Measurements from ENCODE around the gene DCLK2. TPM values are rescaled to one million over a fixed set of nuclear protein-coding genes. Genes with fewer than 3 reads are reported as not detected.

DCLK2 gene
- total and polyA plus RNA-seq, 2 of the 8 experiments (the other 6 are each of a cell fraction or from before 2014, with no cell fraction given) = 0.32 to 0.37 TPM

GRCh38 chr4:150302553-150302952, 224.3 kb downstream of the DCLK2 start:
- no peaks in the 10 kb centered on the region for H3K4me1 ChIP-seq (replicated peaks in 1 of 4; ENCODE audit: control insufficient read depth in 3 of 4, insufficient read depth in 4 of 4, low read length in 3 of 4)
- no peaks in the 10 kb centered on the region for H3K23me2 ChIP-seq (ENCODE audit: low read depth, low read length)
- TF ChIP-seq PHF8 (conservative IDR thresholded peaks at IDR 0.05; ENCODE audit: low read depth, low read length) = no peak
- TF ChIP-seq CEBPB (IDR thresholded peaks at IDR 0.05; ENCODE audit: low read depth, low read length) = 0 out of 2 replicates have a peak, but pooled peaks have one; percentile 32
- TF ChIP-seq CHD1 (IDR thresholded peaks at IDR 0.05; ENCODE audit: low read depth, low read length) = no peak
- TF ChIP-seq SP4 (IDR thresholded peaks at IDR 0.05; ENCODE audit: low read length) = no peak
- no peaks in the 10 kb centered on the region for H3K79me1 ChIP-seq (ENCODE audit: low read depth, low read length)
- no peak overlapping the region for H2AK5ac ChIP-seq (ENCODE audit: low read depth, low read length)
- H3K56ac ChIP-seq (replicated peaks; ENCODE audit: insufficient read length, low read depth, low read length) = no peak overlapping the region
- no peaks in the 10 kb centered on the region for H3K79me2 ChIP-seq (ENCODE audit: control insufficient read depth in 1 of 2, insufficient read depth in 2 of 2, low read length in 2 of 2)
- H2BK15ac ChIP-seq (ENCODE audit: low read length) = no peak overlapping the region
- H2BK120ac ChIP-seq (replicated peaks; ENCODE audit: low read depth, low read length) = no peak overlapping the region
- FAIRE-seq (no peak), DNase-seq (ENCODE audit: low read depth in 1 of 2, low spot score in 2 of 2) (no peak)
- H2BK12ac ChIP-seq (ENCODE audit: low read depth, low read length) = no peak overlapping the region
- no peak overlapping the region for H2AFZ ChIP-seq (ENCODE audit: low read length)
- no peak overlapping the region for H3K4me3 ChIP-seq (ENCODE audit: extremely low read depth in 1 of 4, insufficient read depth in 2 of 4, low read depth in 3 of 4, low read length in 4 of 4)
- no peak overlapping the region for H3K23ac ChIP-seq (ENCODE audit: insufficient read length)
- H3K9ac ChIP-seq (replicated peaks in 1 of 4; ENCODE audit: extremely low read depth in 1 of 4, low read depth in 3 of 4, low read length in 3 of 4) = peak overlapping the region in 1 of 4 experiments; percentile 34; a peak in 1 of 7 replicates
- WGBS, 2 experiments (ENCODE audit: extremely low coverage in 1 of 2, insufficient coverage in 1 of 2, insufficient read length in 1 of 2, insufficient replicate concordance in 2 of 2, low coverage in 1 of 2, low lambda C conversion rate in 2 of 2, missing lambda C conversion rate in 1 of 2) = 81% methylated on average over 4 of the region's 4 CpGs; no CpG with 5 or more reads in 1 of the 2 experiments
- H3K36me3 ChIP-seq (ENCODE audit: control insufficient read depth in 2 of 4, insufficient read depth in 4 of 4, low read length in 3 of 4) = no peaks in the 10 kb centered on the region
- H3K18ac ChIP-seq (ENCODE audit: extremely low read depth, low read length) = no peak overlapping the region
- no peak overlapping the region for H4K8ac ChIP-seq (ENCODE audit: extremely low read depth, insufficient read depth, low read length)
- H4K5ac ChIP-seq (ENCODE audit: insufficient read length, low read depth, low read length) = no peak overlapping the region
- H4K20me1 ChIP-seq (replicated peaks in 1 of 2; ENCODE audit: control insufficient read depth in 1 of 2, insufficient read depth in 2 of 2, low read length in 2 of 2) = no peaks in the 10 kb centered on the region
- no peak overlapping the region for H3K27ac ChIP-seq (ENCODE audit: low read depth, low read length)
- ChIA-PET POLR2A (ENCODE audit: partially characterized antibody) (no interaction called here), CTCF (ENCODE audit: partially characterized antibody) (interaction anchor here (0.6 kb wide), 2 partner anchors 295 to 701 kb away, joined by 3 read pairs; no protein-coding TSS in a partner anchor)
- H4K91ac ChIP-seq (replicated peaks; ENCODE audit: insufficient read length, low read length) = no peak overlapping the region
- no peak overlapping the region for H3K4me2 ChIP-seq (ENCODE audit: insufficient read depth in 1 of 2, low read depth in 2 of 2, low read length in 2 of 2)
- H2BK20ac ChIP-seq (ENCODE audit: low read length) = no peak overlapping the region
- H3K14ac ChIP-seq (ENCODE audit: insufficient read length) = no peak overlapping the region
- H3K9me3 ChIP-seq (ENCODE audit: insufficient read depth in 2 of 2, low read depth in 1 of 2, low read length in 1 of 2) = no peaks in the 10 kb centered on the region
- no peaks in the 10 kb centered on the region for H3K27me3 ChIP-seq (replicated peaks in 1 of 4; ENCODE audit: control insufficient read depth in 3 of 4, extremely low read depth in 1 of 4, insufficient read depth in 3 of 4, low read length in 3 of 4)
- H3K4ac ChIP-seq (replicated peaks; ENCODE audit: insufficient read length, low read depth, low read length) = no peak overlapping the region
- H2BK5ac ChIP-seq (ENCODE audit: low read depth, low read length) = no peak overlapping the region
